ENCODE results near the gene TUBGCP3.

The TUBGCP3 gene

GRCh38 chr13:112616586-112617362, 28.8 kb upstream of the TUBGCP3 start:
- TF ChIP-seq CTCF (conservative IDR thresholded peaks at IDR 0.05; ENCODE audit: low read depth, low read length), result peak; percentile 70
- DNase-seq (ENCODE audit: low read depth), result peak; percentile 61
- no peak overlapping the region for H3K4me3 ChIP-seq (ENCODE audit: low read depth, low read length)

GRCh38 chr13:112615391-112615790, 27.4 kb upstream of the TUBGCP3 start:
- DNase-seq (ENCODE audit: low read depth), result no peak

GRCh38 chr13:112614835-112615234, 26.9 kb upstream of the TUBGCP3 start:
- no peak for TF ChIP-seq CTCF (conservative IDR thresholded peaks at IDR 0.05; ENCODE audit: low read depth, low read length)
- no peak for DNase-seq (ENCODE audit: low read depth)
- H3K4me3 ChIP-seq (ENCODE audit: low read depth, low read length), result no peak overlapping the region

More at GRCh38 chr13:112615391-112615790, 27.4 kb upstream of the TUBGCP3 start:
- no peak overlapping the region for H3K4me3 ChIP-seq (ENCODE audit: low read depth, low read length)
- no peak for TF ChIP-seq CTCF (conservative IDR thresholded peaks at IDR 0.05; ENCODE audit: low read depth, low read length)

GRCh38 chr13:112608212-112608611, 20.3 kb upstream of the TUBGCP3 start:
- no peak overlapping the region for H3K4me3 ChIP-seq (ENCODE audit: low read depth, low read length)
- DNase-seq (ENCODE audit: low read depth), result no peak
- TF ChIP-seq CTCF (conservative IDR thresholded peaks at IDR 0.05; ENCODE audit: low read depth, low read length), result no peak

- peak; percentile 91 for DNase-seq (ENCODE audit: low read depth)
- peak; percentile 72 for TF ChIP-seq CTCF (conservative IDR thresholded peaks at IDR 0.05; ENCODE audit: low read depth, low read length)
- H3K4me3 ChIP-seq (ENCODE audit: low read depth, low read length), result peak overlapping the region; percentile 63
These were observed 18.4 kb upstream of the TUBGCP3 start for GRCh38 chr13:112606109-112607001.

GRCh38 chr13:112605531-112605990, 17.6 kb upstream of the TUBGCP3 start:
- no peak for TF ChIP-seq CTCF (conservative IDR thresholded peaks at IDR 0.05; ENCODE audit: low read depth, low read length)
- DNase-seq (ENCODE audit: low read depth), result no peak
- peak overlapping the region; percentile 63 for H3K4me3 ChIP-seq (ENCODE audit: low read depth, low read length)
